ENCODE results near the gene GPR55.

GPR55 gene

DNA sequence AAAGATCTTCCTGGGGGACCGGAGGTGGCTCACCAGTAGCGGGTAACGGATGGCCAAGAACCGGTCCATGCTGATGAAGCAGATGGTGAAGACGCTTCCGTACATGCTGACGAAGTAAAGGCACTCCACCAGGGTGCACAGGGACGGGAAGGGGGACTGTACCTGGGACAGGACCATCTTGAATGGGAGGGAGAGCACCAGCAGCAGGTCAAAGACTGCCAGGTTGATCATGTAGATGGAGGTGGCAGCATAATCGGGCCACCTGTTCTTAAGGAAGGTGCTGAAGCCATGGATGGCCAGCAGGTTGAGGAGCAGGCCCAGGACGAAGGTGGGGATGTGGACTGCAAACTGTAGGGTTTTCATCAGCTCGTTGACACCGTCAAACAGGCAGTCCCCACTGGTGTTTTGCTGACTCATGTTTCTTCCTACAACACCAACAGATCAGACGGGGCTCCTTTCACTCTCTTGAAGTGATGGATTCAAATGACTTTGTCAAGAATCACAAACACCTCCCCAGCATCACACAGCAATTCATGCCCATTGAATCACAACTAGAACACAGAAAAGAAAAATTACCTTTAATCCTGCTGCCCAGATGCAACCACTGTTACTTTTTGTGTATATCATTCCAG, 14.4 kb downstream of the GPR55 start:
- Histone ChIP-seq H3K4me2 (ENCODE audit: low read depth, low read length) (no peak overlapping the region), H3K27me3 (replicated peaks; ENCODE audit: insufficient read depth, low read length) (no peaks in the 10 kb centered on the region)
- TF ChIP-seq EZH2 (optimal IDR thresholded peaks at IDR 0.05; ENCODE audit: low read depth, low read length) (no peak), CTCF (IDR thresholded peaks at IDR 0.05; ENCODE audit: low read length) (no peak), EZH2phosphoT487 (IDR thresholded peaks at IDR 0.05; ENCODE audit: low read length) (no peak)

DNA sequence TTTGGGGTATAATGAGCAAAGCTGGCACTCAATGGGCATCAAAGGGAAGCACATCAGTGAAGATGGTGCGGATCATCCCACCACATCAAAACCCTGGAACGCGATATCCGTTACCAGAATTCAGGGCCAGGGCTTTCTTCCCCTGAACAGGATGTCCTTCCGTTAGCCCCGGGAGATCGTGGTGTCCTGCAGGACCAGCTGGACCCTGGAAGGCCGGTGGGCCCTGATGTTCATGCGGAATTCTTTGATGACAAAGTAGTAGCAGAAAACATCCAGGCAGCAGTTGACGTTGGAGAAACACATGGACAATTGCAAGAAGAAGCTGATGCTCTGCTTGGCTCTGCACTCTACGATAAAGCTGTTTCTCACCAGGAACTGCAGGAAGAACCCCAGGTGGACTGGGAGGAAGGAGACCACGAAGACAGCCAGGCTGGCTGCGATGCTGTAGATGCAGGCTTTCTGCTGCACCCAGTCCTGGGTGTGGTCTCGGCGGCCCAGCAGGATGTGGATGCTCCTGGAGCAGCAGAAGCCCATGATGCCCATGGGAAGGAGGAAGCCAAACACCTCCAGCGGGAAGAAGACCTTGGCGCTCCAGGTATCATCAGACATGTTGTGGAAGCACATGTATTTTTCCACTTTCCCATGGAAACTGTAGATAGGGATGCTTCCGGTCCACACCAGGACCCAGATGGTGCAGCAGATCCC, 15.0 kb downstream of the GPR55 start:
- H3F3A ChIP-seq (ENCODE audit: insufficient read depth, low read length), result no peaks in the 10 kb centered on the region
- no peaks in the 10 kb centered on the region for H3K9me3 ChIP-seq (replicated peaks; ENCODE audit: insufficient read depth, low read length)
- no peaks in the 10 kb centered on the region for H3K4me1 ChIP-seq (ENCODE audit: low read length)
- no peaks in the 10 kb centered on the region for H4K20me1 ChIP-seq (ENCODE audit: insufficient read depth, low read length)
- no peak overlapping the region for H3K9ac ChIP-seq (ENCODE audit: low read length)
- no peak overlapping the region for H2AFZ ChIP-seq (ENCODE audit: low read length)
- H3K36me3 ChIP-seq (replicated peaks; ENCODE audit: insufficient read depth, low read length), result no peaks in the 10 kb centered on the region
- H3K4me2 ChIP-seq (ENCODE audit: low read depth, low read length), result no peak overlapping the region
- no peak for DNase-seq
- H3K9me2 ChIP-seq (replicated peaks; ENCODE audit: insufficient read depth, low read length), result no peaks in the 10 kb centered on the region
- H3K27ac ChIP-seq (ENCODE audit: low read length), result no peak overlapping the region
- no peak overlapping the region for H3K4me3 ChIP-seq (ENCODE audit: low read length)
- TF ChIP-seq EZH2phosphoT487 (IDR thresholded peaks at IDR 0.05; ENCODE audit: low read length) (no peak), CTCF (IDR thresholded peaks at IDR 0.05; ENCODE audit: low read length) (no peak), EZH2 (optimal IDR thresholded peaks at IDR 0.05; ENCODE audit: low read depth, low read length) (no peak)
- no peaks in the 10 kb centered on the region for H3K27me3 ChIP-seq (replicated peaks; ENCODE audit: insufficient read depth, low read length)
- no peaks in the 10 kb centered on the region for H3K79me2 ChIP-seq (ENCODE audit: low read length)

More for the DNA sequence above, 14.4 kb downstream of the GPR55 start:
- no peak overlapping the region for H2AFZ ChIP-seq (ENCODE audit: low read length)
- no peak for DNase-seq
- no peaks in the 10 kb centered on the region for H3K36me3 ChIP-seq (replicated peaks; ENCODE audit: insufficient read depth, low read length)
- H4K20me1 ChIP-seq (ENCODE audit: insufficient read depth, low read length), result no peaks in the 10 kb centered on the region
- no peak overlapping the region for H3K9ac ChIP-seq (ENCODE audit: low read length)
- no peak overlapping the region for H3K4me3 ChIP-seq (ENCODE audit: low read length)
- no peaks in the 10 kb centered on the region for H3K4me1 ChIP-seq (ENCODE audit: low read length)
- H3K9me2 ChIP-seq (replicated peaks; ENCODE audit: insufficient read depth, low read length), result no peaks in the 10 kb centered on the region
- no peaks in the 10 kb centered on the region for H3K79me2 ChIP-seq (ENCODE audit: low read length)
- H3K27ac ChIP-seq (ENCODE audit: low read length), result no peak overlapping the region
- no peaks in the 10 kb centered on the region for H3F3A ChIP-seq (ENCODE audit: insufficient read depth, low read length)
- no peaks in the 10 kb centered on the region for H3K9me3 ChIP-seq (replicated peaks; ENCODE audit: insufficient read depth, low read length)

DNA sequence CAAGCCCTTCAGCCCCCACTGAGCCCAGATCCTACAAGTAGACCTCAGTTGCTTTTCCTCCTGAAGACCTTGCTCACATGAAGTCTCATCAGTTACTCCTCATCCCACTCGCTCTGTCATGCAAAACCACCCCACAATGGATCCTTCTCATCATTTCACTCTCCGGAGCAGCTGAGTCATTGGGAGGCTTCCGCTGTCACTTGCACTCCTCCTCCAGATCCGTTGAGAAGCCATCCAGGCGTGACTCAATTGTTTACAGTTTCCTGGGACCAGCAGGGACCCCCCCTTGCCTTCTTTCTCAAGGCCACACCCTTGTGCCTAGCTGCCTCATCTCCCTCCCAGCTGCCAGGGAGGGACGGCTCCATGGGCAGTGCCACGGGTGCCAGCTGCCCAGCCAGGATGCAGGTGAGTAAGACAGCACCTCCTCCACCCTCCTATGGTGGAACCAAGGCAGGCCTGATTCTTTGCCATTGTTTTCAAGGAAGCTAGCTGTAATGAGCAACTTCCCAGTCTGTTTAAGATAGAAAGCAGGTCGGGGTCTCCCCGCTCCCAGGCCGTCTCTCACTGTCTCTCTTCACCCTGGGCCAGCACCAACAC, 16.3 kb downstream of the GPR55 start:
- Histone ChIP-seq H3K36me3 (replicated peaks; ENCODE audit: insufficient read depth, low read length) (no peaks in the 10 kb centered on the region), H4K20me1 (ENCODE audit: insufficient read depth, low read length) (no peaks in the 10 kb centered on the region), H3F3A (ENCODE audit: insufficient read depth, low read length) (no peaks in the 10 kb centered on the region), H3K27me3 (replicated peaks; ENCODE audit: insufficient read depth, low read length) (no peaks in the 10 kb centered on the region), H3K4me3 (ENCODE audit: low read length) (no peak overlapping the region), H3K27ac (ENCODE audit: low read length) (no peak overlapping the region), H3K9ac (ENCODE audit: low read length) (no peak overlapping the region), H3K4me1 (ENCODE audit: low read length) (peaks cover 2% of the 10 kb centered on the region), H2AFZ (ENCODE audit: low read length) (no peak overlapping the region), H3K4me2 (ENCODE audit: low read depth, low read length) (no peak overlapping the region), H3K9me2 (replicated peaks; ENCODE audit: insufficient read depth, low read length) (no peaks in the 10 kb centered on the region), H3K9me3 (replicated peaks; ENCODE audit: insufficient read depth, low read length) (no peaks in the 10 kb centered on the region), H3K79me2 (ENCODE audit: low read length) (no peaks in the 10 kb centered on the region)
- no peak for DNase-seq
- TF ChIP-seq EZH2phosphoT487 (IDR thresholded peaks at IDR 0.05; ENCODE audit: low read length), result no peak
- no peak for TF ChIP-seq EZH2 (optimal IDR thresholded peaks at IDR 0.05; ENCODE audit: low read depth, low read length)
- no peak for TF ChIP-seq CTCF (IDR thresholded peaks at IDR 0.05; ENCODE audit: low read length)
